GM12878 (cell line): Measurements from ENCODE around the gene UVRAG. TPM values are rescaled to one million over a fixed set of nuclear protein-coding genes. Genes with fewer than 3 reads are reported as not detected.

Experiments
- ATAC-seq: fragments of 200-7000 bp; cut with Tn5 transposase; 3 replicates; pipeline ENCODE4 v1.9.1; 2020; ENCODE audit warnings: mild to moderate bottlenecking, moderate library complexity
- BruUV-seq: library from RNA; stranded (reverse); fragments of 400-500 nt; replicated peaks from 2 replicates; lab custom pipeline; 2021; lab: Mats Ljungman, UMichigan
- CTCF ChIA-PET: fragments of 300-600 bp; sonication (Branson Sonifier 250); formaldehyde crosslinking; extraction: SDS; loops from one replicate; lab custom pipeline; 2021; ENCODE audit warnings: inconsistent platforms; lab: Yijun Ruan, JAX
- POLR2A ChIA-PET: fragments of 350-600 bp; formaldehyde crosslinking; extraction: SDS; loops from one replicate; lab custom pipeline; 2021; ENCODE audit warnings: inconsistent platforms; lab: Charles Lee
- RAD21 ChIA-PET: fragments of 300-600 bp; sonication (Branson Sonifier 250); formaldehyde crosslinking; loops from one replicate; lab custom pipeline; 2023; ENCODE audit warnings: antibody characterized with exemption; ENCODE audit not compliant: unreplicated experiment; lab: Charles Lee
- SMC1A ChIA-PET: fragments of 300-600 bp; sonication (Branson Sonifier 250); formaldehyde crosslinking; loops from one replicate; lab custom pipeline; 2023; ENCODE audit not compliant: unreplicated experiment, uncharacterized antibody; lab: Charles Lee
- DNase-seq: peaks from one replicate; pipeline ENCODE4 v3.0.0-alpha.2; 2011; ENCODE audit warnings: low read depth, low spot score
- FAIRE-seq: peaks from 3 replicates; lab custom pipeline; 2011; peaks lifted over from hg19 to GRCh38; lab: Jason Lieb, UNC
- H2AFZ ChIP-seq: 2 replicates; pipeline ENCODE4 v1.6.0; 2011; ENCODE audit warnings: low read depth, low read length, control low read depth; ENCODE audit not compliant: control insufficient read depth
- H3K27ac ChIP-seq: 2 replicates; pipeline ENCODE4 v1.5.1; 2011; ENCODE audit warnings: control low read depth; ENCODE audit not compliant: control insufficient read depth, insufficient read depth
- H3K27me3 ChIP-seq, 2 experiments: replicated peaks in 1 of 2; 2 replicates each; pipeline versions ENCODE4 v1.6.0 to v1.6.1; 2011; ENCODE audit warnings: low read length in 1 of 2; ENCODE audit not compliant: control insufficient read depth in 2 of 2, insufficient read depth in 2 of 2
- H3K36me3 ChIP-seq, 2 experiments: 2 replicates each; pipeline ENCODE4 v1.5.1; 2011; ENCODE audit warnings: low read length in 1 of 2; ENCODE audit not compliant: control insufficient read depth in 2 of 2, insufficient read depth in 2 of 2
- H3K4me1 ChIP-seq: 2 replicates; pipeline ENCODE4 v1.6.1; 2011; ENCODE audit warnings: mild to moderate bottlenecking, low read length, moderate library complexity, mixed read lengths; ENCODE audit not compliant: control insufficient read depth, insufficient read depth
- H3K4me2 ChIP-seq: 2 replicates; pipeline ENCODE4 v1.6.0; 2011; ENCODE audit warnings: control low read depth; ENCODE audit not compliant: control insufficient read depth, insufficient read depth
- H3K4me3 ChIP-seq: fragments of 200-600 bp; sonication (generic); 2 replicates; pipeline ENCODE4 v1.5.1; 2016
- H3K79me2 ChIP-seq: 2 replicates; pipeline ENCODE4 v1.6.0; 2011; ENCODE audit warnings: low read length; ENCODE audit not compliant: control insufficient read depth, insufficient read depth
- H3K9ac ChIP-seq: 2 replicates; pipeline ENCODE4 v1.8.0; 2011; ENCODE audit warnings: low read length, control low read depth, mixed read lengths; ENCODE audit not compliant: control insufficient read depth, insufficient read depth
- H3K9me3 ChIP-seq: replicated peaks from 3 replicates; pipeline ENCODE4 v1.5.1; 2011; ENCODE audit warnings: mild to moderate bottlenecking, low read length; ENCODE audit not compliant: control insufficient read depth, insufficient read depth
- H4K20me1 ChIP-seq: 2 replicates; pipeline ENCODE4 v1.6.0; 2011; ENCODE audit not compliant: control insufficient read depth, insufficient read depth
- BMI1 ChIP-seq: fragments of 450-650 bp; IDR thresholded peaks from 2 replicates; pipeline ENCODE4 v1.6.1; 2016; ENCODE audit warnings: mild to moderate bottlenecking, moderate library complexity, borderline replicate concordance
- GABPA ChIP-seq: IDR thresholded peaks from 2 replicates; pipeline ENCODE4 v1.6.1; 2014; ENCODE audit warnings: antibody characterized with exemption, low read depth, mild to moderate bottlenecking, inconsistent platforms
- HDGF ChIP-seq: fragments of 450-650 bp; IDR thresholded peaks from 2 replicates; pipeline ENCODE4 v1.6.1; 2016; ENCODE audit warnings: antibody characterized with exemption
- NFYA ChIP-seq: IDR thresholded peaks from 2 replicates; pipeline ENCODE4 v1.6.1; 2011; ENCODE audit warnings: low read depth, mild to moderate bottlenecking, low read length, improper control_type of control experiment, borderline replicate concordance
- NR2C2 ChIP-seq: IDR thresholded peaks from 2 replicates; pipeline ENCODE4 v1.6.1; 2011; ENCODE audit warnings: borderline replicate concordance, low read depth; ENCODE audit not compliant: control insufficient read depth, insufficient read length
- TAF1 ChIP-seq: IDR thresholded peaks from 2 replicates; pipeline ENCODE4 v1.6.1; 2011; ENCODE audit warnings: mild to moderate bottlenecking, low read depth, low read length, borderline replicate concordance
- TBL1XR1 ChIP-seq: IDR thresholded peaks from 2 replicates; pipeline ENCODE4 v1.6.1; 2012; ENCODE audit warnings: low read depth, low read length, improper control_type of control experiment
- ZBTB33 ChIP-seq: fragments of 450-650 bp; IDR thresholded peaks from 2 replicates; pipeline ENCODE4 v1.6.1; 2017; ENCODE audit warnings: mild to moderate bottlenecking
- ZNF207 ChIP-seq: fragments of 450-650 bp; IDR thresholded peaks from 2 replicates; pipeline ENCODE4 v1.6.1; 2014; ENCODE audit warnings: antibody characterized with exemption, mild to moderate bottlenecking, borderline replicate concordance
- WGBS: methylation state at CpG from one replicate; pipeline ENCODE4 v1.1.6; 2016; ENCODE audit warnings: low lambda C conversion rate; ENCODE audit not compliant: insufficient replicate concordance, insufficient coverage; ENCODE audit errors: missing lambda C conversion rate; 5-methylcytosine and 5-hydroxymethylcytosine counted together
- in situ Hi-C: fragments of 300-500 bp; cut with MboI; formaldehyde crosslinking; loops from 9 replicates; pipeline ENCODE4 v1.14.3; 2018; ENCODE audit warnings: mixed read lengths
- intact Hi-C: fragments of 100-400 bp; cut with micrococcal nuclease; formaldehyde crosslinking; loops from one replicate; pipeline ENCODE4 v1.14.2; 2022; ENCODE audit not compliant: unreplicated experiment
- polyA plus RNA-seq, 11 experiments: library from polyadenylated mRNA; depleted of rRNA in 4 of 11; unstranded in 6 of 11; stranded (reverse) in 5 of 11; fragments of >200 nt; fragmentation: Nextera tagmentation in 4 of 11; fragmentation: Illumina TruSeq in 1 of 11; extraction: Ambion mirVana in 4 of 11; extraction: Trizol in 1 of 11; gene quantifications; 1 replicate in 1 of 11; 2 replicates in 10 of 11; pipeline versions ENCODE4 v1.2.1 to v1.2.3, GENCODE V29; 2011 to 2016; ENCODE audit warnings: inconsistent platforms in 2 of 11, missing spikeins in 2 of 11, low read depth in 1 of 11
- total RNA-seq, 4 experiments: library from RNA; depleted of rRNA in 3 of 4; stranded (reverse); fragments of >200 nt in 3 of 4; fragmentation: Illumina TruSeq in 1 of 4; extraction: Trizol in 1 of 4; gene quantifications; 2 replicates each; pipeline versions ENCODE4 v1.2.1 to v1.2.3, GENCODE V29; 2013 to 2021

Gene UVRAG
- total and polyA plus RNA-seq, 10 of the 15 experiments (the other 5 are each of a cell fraction or from before 2014, with no cell fraction given), result 7.0 to 43.4 (median 37.0) TPM

GRCh38 chr11:76088511-76088910 is 273.5 kb downstream of the UVRAG start:
- TF ChIP-seq ZBTB33 (no peak), GABPA (no peak), HDGF (no peak), BMI1 (no peak), ZNF207 (no peak), TAF1 (no peak), TBL1XR1 (no peak), NR2C2 (no peak), NFYA (no peak)
- Histone ChIP-seq H3K4me2 (no peak overlapping the region), H3K9ac (no peak overlapping the region), H3K4me1 (no peaks in the 10 kb centered on the region), H4K20me1 (no peaks in the 10 kb centered on the region), H3K27me3 (no peaks in the 10 kb centered on the region), H3K79me2 (no peaks in the 10 kb centered on the region), H3K36me3 (peaks cover 2 to 4% of the 10 kb centered on the region in 2 experiments), H3K27ac (no peak overlapping the region), H2AFZ (no peak overlapping the region), H3K4me3 (no peak overlapping the region), H3K9me3 (no peaks in the 10 kb centered on the region; the same call in 1 of the 3 replicates)
- intact Hi-C loops, result no loop called here
- WGBS, result 85% methylated on average over 3 of the region's 3 CpGs
- ChIA-PET POLR2A (no interaction called here), CTCF (no interaction called here), SMC1A (no interaction called here), RAD21 (no interaction called here)
- in situ Hi-C loops, result no loop called here
- ATAC-seq (no peak), DNase-seq (no peak), FAIRE-seq (no peak)
- no TSS peak for BruUV-seq
